Measurements from ENCODE around the gene CDCP1.

Gene CDCP1

DNA sequence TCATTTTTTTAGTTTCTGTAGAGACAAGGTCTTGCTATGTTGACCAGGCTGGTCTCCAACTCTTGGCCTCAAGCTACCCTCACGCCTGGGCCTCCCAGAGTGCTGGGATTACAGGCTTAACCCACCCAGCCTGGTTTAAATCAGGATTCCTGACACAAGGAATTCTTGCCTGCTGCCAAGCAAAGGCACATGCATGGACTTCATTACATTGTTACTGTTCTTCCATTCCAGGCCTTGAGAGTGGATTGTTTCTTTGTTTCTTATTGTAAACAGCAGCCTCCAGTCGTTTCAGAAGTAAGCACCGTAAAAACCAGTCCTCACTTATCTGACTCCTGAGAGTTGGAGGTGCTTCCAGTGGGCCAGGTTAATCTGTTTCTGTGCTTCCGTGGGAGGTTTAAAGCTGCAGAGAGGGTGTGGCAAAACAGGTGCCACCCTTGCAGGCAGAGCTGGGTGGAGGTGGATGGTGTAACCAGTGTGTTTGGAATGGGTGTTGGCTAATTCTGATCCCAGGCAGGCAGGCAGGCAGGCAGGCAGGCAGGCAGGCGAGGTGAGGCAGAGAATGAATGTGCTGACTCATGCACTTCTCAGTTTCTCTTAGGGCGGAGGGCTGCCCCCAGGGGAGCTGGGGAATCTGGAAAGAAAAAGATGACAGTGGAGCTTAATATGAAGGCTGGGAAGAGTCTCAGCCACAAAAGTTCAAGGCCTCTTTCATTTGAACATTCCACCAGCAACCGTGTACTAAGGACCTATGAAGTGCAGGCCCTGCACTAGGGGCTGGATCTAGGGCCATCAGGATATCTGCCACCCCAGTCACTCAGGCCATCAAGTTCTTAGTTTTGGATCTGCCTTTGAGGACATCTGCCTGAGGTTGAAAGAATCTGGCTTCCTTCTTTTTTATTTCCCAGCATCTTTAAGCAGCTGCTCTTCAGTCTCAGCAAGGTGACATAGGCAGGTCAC, 37.0 kb upstream of the CDCP1 start:
- peak overlapping the region; percentile 76 for H3K27ac Mint-ChIP-seq
- TF ChIP-seq, protein P1, sequence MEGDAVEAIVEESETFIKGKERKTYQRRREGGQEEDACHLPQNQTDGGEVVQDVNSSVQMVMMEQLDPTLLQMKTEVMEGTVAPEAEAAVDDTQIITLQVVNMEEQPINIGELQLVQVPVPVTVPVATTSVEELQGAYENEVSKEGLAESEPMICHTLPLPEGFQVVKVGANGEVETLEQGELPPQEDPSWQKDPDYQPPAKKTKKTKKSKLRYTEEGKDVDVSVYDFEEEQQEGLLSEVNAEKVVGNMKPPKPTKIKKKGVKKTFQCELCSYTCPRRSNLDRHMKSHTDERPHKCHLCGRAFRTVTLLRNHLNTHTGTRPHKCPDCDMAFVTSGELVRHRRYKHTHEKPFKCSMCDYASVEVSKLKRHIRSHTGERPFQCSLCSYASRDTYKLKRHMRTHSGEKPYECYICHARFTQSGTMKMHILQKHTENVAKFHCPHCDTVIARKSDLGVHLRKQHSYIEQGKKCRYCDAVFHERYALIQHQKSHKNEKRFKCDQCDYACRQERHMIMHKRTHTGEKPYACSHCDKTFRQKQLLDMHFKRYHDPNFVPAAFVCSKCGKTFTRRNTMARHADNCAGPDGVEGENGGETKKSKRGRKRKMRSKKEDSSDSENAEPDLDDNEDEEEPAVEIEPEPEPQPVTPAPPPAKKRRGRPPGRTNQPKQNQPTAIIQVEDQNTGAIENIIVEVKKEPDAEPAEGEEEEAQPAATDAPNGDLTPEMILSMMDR (IDR thresholded peaks at IDR 0.05) = no peak
- H3K9me3 Mint-ChIP-seq = no peaks in the 10 kb centered on the region
- DNase-seq = peak; percentile 30
- no peak overlapping the region for H3K4me3 Mint-ChIP-seq
- H3K36me3 Mint-ChIP-seq (ENCODE audit: low read depth) = no peaks in the 10 kb centered on the region
- H3K4me1 Mint-ChIP-seq = peaks cover 31% of the 10 kb centered on the region
- H3K27me3 Mint-ChIP-seq (ENCODE audit: low read depth, poor library complexity) = no peaks in the 10 kb centered on the region

DNA sequence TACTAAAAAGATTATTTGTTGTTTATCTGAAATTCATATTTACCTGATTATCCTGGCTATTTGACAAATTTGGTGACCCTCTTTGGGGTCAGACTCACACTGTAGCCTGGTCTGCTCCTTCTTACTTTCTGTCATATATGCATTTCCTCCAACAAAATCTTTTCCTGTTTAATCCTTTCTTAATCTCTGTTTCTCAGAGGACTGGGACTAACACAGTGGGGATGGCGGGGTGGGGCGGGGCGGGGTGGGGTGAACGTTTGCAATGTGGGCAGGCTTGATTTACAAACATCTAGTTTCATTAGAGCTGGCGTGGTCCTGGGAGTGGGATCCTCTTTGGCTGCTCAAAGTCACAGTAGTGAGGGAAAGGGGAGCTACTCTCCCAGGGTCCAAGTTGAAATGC, 35.3 kb upstream of the CDCP1 start:
- no peaks in the 10 kb centered on the region for H3K36me3 Mint-ChIP-seq (ENCODE audit: low read depth)
- no peaks in the 10 kb centered on the region for H3K9me3 Mint-ChIP-seq
- H3K27ac Mint-ChIP-seq = no peak overlapping the region
- H3K4me3 Mint-ChIP-seq = no peak overlapping the region
- TF ChIP-seq, protein P1 (IDR thresholded peaks at IDR 0.05) = no peak
- peaks cover 43% of the 10 kb centered on the region for H3K4me1 Mint-ChIP-seq
- no peak for DNase-seq
- H3K27me3 Mint-ChIP-seq (ENCODE audit: low read depth, poor library complexity) = peaks cover 2% of the 10 kb centered on the region

DNA sequence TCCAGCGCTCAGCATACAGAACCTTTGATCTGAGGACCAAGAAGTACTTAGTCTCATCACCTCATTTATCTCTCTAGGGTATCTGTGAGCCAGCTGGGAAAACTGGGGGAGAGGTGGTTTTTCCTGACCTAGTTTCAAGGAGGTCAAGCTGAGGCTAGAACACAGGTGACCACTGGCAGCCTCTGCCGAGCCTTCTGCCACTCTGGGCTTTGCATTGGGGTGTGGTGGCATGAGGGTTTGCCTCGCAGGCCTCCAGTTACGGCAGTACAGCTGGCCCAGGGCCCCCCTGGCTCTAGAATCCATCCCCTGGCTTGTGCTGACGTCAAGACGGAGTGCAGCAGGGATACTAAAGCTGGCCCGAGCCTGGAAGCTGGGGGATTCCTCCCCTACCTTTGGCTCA, 34.7 kb upstream of the CDCP1 start:
- Mint-ChIP-seq H3K27me3 (ENCODE audit: low read depth, poor library complexity) (peaks cover 2% of the 10 kb centered on the region), H3K9me3 (no peaks in the 10 kb centered on the region), H3K36me3 (ENCODE audit: low read depth) (no peaks in the 10 kb centered on the region), H3K4me1 (peaks cover 43% of the 10 kb centered on the region), H3K4me3 (no peak overlapping the region), H3K27ac (no peak overlapping the region)
- DNase-seq = no peak
- TF ChIP-seq, protein P1 (IDR thresholded peaks at IDR 0.05) = no peak

DNA sequence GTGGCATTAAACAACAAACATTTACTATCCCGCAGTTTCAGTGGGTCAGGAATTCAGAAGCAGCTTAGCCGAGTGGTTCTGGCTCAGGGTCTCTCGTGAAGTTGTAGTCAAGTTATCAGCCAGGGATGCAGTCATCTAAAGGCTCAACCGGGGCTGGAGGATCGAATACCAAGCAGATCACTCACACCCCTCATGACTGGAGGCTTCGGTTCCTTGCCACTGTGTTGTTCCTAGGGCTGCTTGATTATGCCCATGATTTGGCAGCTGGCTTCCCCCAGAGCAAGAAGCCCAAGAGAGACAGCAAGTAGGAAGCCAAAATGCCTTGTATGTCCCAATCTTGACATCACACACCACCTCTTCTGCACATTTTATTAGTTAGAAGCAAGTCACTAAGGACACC, 33.9 kb upstream of the CDCP1 start:
- Mint-ChIP-seq H3K4me1 (peaks cover 43% of the 10 kb centered on the region), H3K27ac (no peak overlapping the region), H3K4me3 (no peak overlapping the region), H3K27me3 (ENCODE audit: low read depth, poor library complexity) (peaks cover 9% of the 10 kb centered on the region), H3K9me3 (no peaks in the 10 kb centered on the region), H3K36me3 (ENCODE audit: low read depth) (no peaks in the 10 kb centered on the region)
- no peak for DNase-seq
- TF ChIP-seq, protein P1 (IDR thresholded peaks at IDR 0.05) = no peak

DNA sequence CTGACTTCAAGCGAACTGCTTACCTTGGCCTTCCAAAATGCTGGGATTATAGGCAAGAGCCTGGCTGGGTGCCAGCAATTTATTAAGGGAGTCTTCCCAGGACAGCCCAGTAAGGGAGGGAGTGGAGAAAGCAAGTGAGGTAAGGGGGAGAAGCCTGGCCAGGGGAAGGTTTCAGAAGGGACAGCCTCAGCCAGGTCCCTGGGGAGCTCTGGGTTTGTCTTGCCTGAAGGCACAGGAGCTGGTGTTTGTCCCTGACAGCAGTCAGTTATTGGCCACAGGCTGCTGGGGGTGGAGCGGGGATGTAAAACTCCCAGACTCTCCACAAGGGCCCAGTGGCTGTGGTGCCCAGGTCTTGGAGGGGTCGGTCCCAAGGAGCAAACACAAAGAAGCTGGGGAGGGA, 33.0 kb upstream of the CDCP1 start:
- Mint-ChIP-seq H3K4me3 (no peak overlapping the region), H3K9me3 (no peaks in the 10 kb centered on the region), H3K4me1 (peaks cover 43% of the 10 kb centered on the region), H3K27ac (no peak overlapping the region), H3K27me3 (ENCODE audit: low read depth, poor library complexity) (peaks cover 9% of the 10 kb centered on the region), H3K36me3 (ENCODE audit: low read depth) (no peaks in the 10 kb centered on the region)
- TF ChIP-seq, protein P1 (IDR thresholded peaks at IDR 0.05) = no peak
- peak; percentile 21 for DNase-seq
